Measurements from ENCODE around the gene DDX17. TPM values are rescaled to one million over a fixed set of nuclear protein-coding genes. Genes with fewer than 3 reads are reported as not detected.

DDX17 gene
- total RNA-seq, 2 donors from 2014 or later, result 403 to 467 TPM

GRCh38 chr22:38465673-38466490, 40.2 kb downstream of the DDX17 start:
- peaks cover 31% of the 10 kb centered on the region for H3K4me1 ChIP-seq
- ATAC-seq (no peak), DNase-seq (no peak)
- H3K27me3 ChIP-seq, result no peaks in the 10 kb centered on the region
- TF ChIP-seq POLR2A (IDR thresholded peaks at IDR 0.05) (no peak), CTCF (IDR thresholded peaks at IDR 0.05) (no peak)
- H3K9me3 ChIP-seq, result no peaks in the 10 kb centered on the region
- intact Hi-C loops (cut with DNase I), result no loop called here
- no peak overlapping the region for H3K27ac ChIP-seq
- 71% methylated on average over 13 to 24 of the region's 26 CpGs for whole genome bisulfite sequencing, 2 donors
- no peaks in the 10 kb centered on the region for H3K36me3 ChIP-seq (replicated peaks in 1 of 2; ENCODE audit: insufficient read depth in 1 of 2, low read depth in 2 of 2)
- H3K4me3 ChIP-seq, result no peak overlapping the region

- Histone ChIP-seq H3K27me3 (no peaks in the 10 kb centered on the region), H3K4me1 (peaks cover 31% of the 10 kb centered on the region), H3K27ac (no peak overlapping the region), H3K36me3 (replicated peaks in 1 of 2; ENCODE audit: insufficient read depth in 1 of 2, low read depth in 2 of 2) (no peaks in the 10 kb centered on the region), H3K4me3 (no peak overlapping the region), H3K9me3 (no peaks in the 10 kb centered on the region)
- TF ChIP-seq CTCF (IDR thresholded peaks at IDR 0.05), result no peak
- TF ChIP-seq POLR2A (IDR thresholded peaks at IDR 0.05), result no peak
- intact Hi-C loops (cut with DNase I), result no loop called here
- no peak for DNase-seq
- WGBS, 2 donors, result 80% methylated on average over 10 of the region's 10 CpGs
- ATAC-seq, result no peak
Measured at GRCh38 chr22:38464992-38465672, 41.0 kb downstream of the DDX17 start.

GRCh38 chr22:38462960-38463784, 42.9 kb downstream of the DDX17 start:
- ATAC-seq (no peak), DNase-seq (peak in 3 of 4 donors; percentile 32 to 53 (median 43))
- no peak overlapping the region for H3K27ac ChIP-seq
- no peak for TF ChIP-seq POLR2A (IDR thresholded peaks at IDR 0.05)
- TF ChIP-seq CTCF (IDR thresholded peaks at IDR 0.05), result no peak
- no peak overlapping the region for H3K4me3 ChIP-seq
- 46 to 57% methylated on average over 28 of the region's 28 CpGs for WGBS, 2 donors
- H3K9me3 ChIP-seq, result no peaks in the 10 kb centered on the region
- intact Hi-C loops (cut with DNase I), result no loop called here
- H3K36me3 ChIP-seq (replicated peaks in 1 of 2; ENCODE audit: insufficient read depth in 1 of 2, low read depth in 2 of 2), result no peaks in the 10 kb centered on the region
- H3K4me1 ChIP-seq, result peaks cover 21% of the 10 kb centered on the region
- no peaks in the 10 kb centered on the region for H3K27me3 ChIP-seq

- Histone ChIP-seq H3K9me3 (no peaks in the 10 kb centered on the region), H3K4me3 (no peak overlapping the region), H3K27ac (no peak overlapping the region), H3K36me3 (replicated peaks in 1 of 2; ENCODE audit: insufficient read depth in 1 of 2, low read depth in 2 of 2) (no peaks in the 10 kb centered on the region), H3K4me1 (peaks cover 12% of the 10 kb centered on the region), H3K27me3 (no peaks in the 10 kb centered on the region)
- peak; percentile 83 to 89 (median 86) for DNase-seq
- TF ChIP-seq POLR2A (IDR thresholded peaks at IDR 0.05) (peak in 1 of 3 donors; percentile 19), CTCF (IDR thresholded peaks at IDR 0.05) (peak in 1 of 7 experiments; percentile 31)
- ATAC-seq, result peak; percentile 85
- WGBS, 2 donors, result 13 to 26% methylated on average over 23 to 51 of the region's 51 CpGs
- intact Hi-C loops (cut with DNase I), result no loop called here
Measured at GRCh38 chr22:38461414-38462081, 44.6 kb downstream of the DDX17 start.
